SK-MEL-5 (cell line): ENCODE results near the gene TMEM218. TPM values are rescaled to one million over a fixed set of nuclear protein-coding genes. Genes with fewer than 3 reads are reported as not detected.
A peak's percentile ranks its signal among the peaks of the same experiment; 100 is the strongest.

Source experiments
- DNase-seq: peaks from one replicate; pipeline ENCODE4 v3.0.0-alpha.2; 2016; ENCODE audit warnings: low read depth, low spot score
- in situ Hi-C: cut with HindIII; loops from 2 replicates; pipeline ENCODE4 v1.10.0; 2016; ENCODE audit warnings: low sequenced_read_pairs, high pct_unique_total_duplicates, low pct_unique_long_range_greater_than_20kb
- polyA plus RNA-seq, 2 experiments: library from polyadenylated mRNA; depleted of rRNA; stranded (reverse); fragments of >200 nt; gene quantifications; 2 replicates each; pipeline ENCODE4 v1.2.3, GENCODE V29; 2015
- total RNA-seq: library from RNA; depleted of rRNA; stranded (reverse); fragments of >200 nt; shearing (Covaris generic); gene quantifications from 2 replicates; pipeline ENCODE4 v1.2.3, GENCODE V29; 2014; rRNA removed

Gene TMEM218
- 26.9 and 33.8 TPM in 2 replicates for total RNA-seq
- polyA plus RNA-seq (2015; cell fraction: cytosol; rRNA removed), result 22.6 and 22.7 TPM in 2 replicates
- 77.0 and 94.5 TPM in 2 replicates for polyA plus RNA-seq (2015; cell fraction: nucleus; rRNA removed)

DNA sequence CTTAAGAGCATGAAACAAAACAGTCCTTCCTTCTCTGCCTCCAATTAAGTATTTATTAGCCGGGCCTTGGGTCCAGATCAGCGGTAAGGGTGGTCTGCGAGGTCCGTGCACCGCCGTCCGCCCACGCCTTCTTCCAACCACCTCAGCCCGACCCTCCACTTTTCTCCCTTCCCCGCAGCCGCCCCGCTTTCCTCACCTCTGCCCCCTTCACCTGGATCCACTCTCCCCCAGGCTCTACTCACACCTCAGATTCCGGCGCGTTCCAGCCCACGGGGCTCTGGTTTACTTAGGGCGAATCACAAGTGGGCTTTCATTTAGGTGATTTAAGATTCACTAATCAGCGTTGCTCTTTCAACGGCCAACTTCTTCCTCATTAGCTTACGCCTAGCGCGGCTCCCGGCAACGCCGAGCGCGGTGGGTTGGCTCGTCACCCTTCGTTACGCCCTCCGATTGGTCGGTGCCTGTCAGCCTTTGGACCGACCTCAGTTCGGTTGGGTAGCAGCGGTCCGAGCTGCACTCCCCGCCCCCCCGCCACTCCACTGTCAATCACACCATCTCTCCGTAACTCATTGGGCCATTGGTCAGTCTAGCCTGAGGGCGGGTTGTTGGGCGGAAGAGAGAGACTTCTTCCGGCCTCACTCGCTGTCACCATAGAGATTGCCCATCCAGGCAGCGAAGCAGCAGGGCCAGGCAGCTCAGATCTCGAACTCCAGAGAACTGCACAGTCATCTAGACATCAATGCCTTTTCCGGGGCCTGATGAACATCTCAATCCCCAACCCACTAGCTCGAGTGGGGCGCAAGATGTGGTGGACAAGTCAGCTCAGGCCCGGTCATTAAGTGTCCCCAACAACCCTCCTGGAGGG lies at the start of gene TMEM218:
TSS of gene TMEM218 (minus strand) at position 284 of the 865 bp plus-strand sequence. CDS start 9,385 bp downstream, outside the sequence.
- DNase-seq, result peak; percentile 98
- in situ Hi-C loops, result no loop called here

GRCh38 chr11:125157953-125158680 lies 46.7 kb upstream of the TMEM218 start:
- in situ Hi-C loops, result no loop called here
- no peak for DNase-seq

GRCh38 chr11:125157118-125157733 lies 45.8 kb upstream of the TMEM218 start:
- DNase-seq, result no peak
- in situ Hi-C loops, result no loop called here

DNA sequence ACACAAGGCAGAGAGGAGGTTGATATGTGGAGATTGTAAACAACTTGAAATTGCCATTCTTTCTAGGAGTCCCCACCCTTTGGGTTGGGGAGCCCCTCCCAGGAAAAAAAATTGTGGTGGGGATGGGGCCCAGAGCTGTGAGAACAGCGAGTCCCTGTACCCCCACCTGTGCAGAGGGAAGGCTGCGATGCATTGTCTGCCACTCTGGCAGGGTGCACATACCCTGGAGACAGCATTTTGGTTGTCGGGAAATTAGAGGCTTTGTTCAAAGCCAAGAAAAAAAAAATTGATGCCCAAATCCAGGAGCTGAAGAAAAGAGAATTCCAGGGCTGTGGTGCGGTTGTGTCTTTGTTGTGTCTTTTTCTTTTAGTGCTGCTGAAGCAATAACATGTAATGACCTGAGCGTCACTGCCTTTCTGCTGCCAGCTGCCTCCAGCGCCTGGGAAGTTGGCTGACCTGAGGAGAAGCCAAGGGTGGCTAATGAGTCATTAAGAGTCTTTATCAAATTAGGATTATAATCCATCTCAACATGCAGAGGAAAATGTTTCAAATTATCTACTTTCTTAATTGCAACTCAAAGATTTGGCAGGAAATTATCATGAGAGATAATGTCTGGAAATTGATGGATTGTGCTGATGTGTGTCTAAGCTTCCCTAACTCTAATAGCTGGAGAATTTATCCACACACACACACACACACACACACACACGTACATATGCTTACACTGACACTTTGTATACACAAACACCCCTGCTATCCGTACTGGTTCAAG lies 45.1 kb upstream of the TMEM218 start:
- in situ Hi-C loops, result no loop called here
- DNase-seq, result no peak

GRCh38 chr11:125155767-125156166 lies 44.3 kb upstream of the TMEM218 start:
- in situ Hi-C loops, result no loop called here
- DNase-seq, result no peak

GRCh38 chr11:125155100-125155444 lies 43.6 kb upstream of the TMEM218 start:
- in situ Hi-C loops, result no loop called here
- DNase-seq, result no peak

DNA sequence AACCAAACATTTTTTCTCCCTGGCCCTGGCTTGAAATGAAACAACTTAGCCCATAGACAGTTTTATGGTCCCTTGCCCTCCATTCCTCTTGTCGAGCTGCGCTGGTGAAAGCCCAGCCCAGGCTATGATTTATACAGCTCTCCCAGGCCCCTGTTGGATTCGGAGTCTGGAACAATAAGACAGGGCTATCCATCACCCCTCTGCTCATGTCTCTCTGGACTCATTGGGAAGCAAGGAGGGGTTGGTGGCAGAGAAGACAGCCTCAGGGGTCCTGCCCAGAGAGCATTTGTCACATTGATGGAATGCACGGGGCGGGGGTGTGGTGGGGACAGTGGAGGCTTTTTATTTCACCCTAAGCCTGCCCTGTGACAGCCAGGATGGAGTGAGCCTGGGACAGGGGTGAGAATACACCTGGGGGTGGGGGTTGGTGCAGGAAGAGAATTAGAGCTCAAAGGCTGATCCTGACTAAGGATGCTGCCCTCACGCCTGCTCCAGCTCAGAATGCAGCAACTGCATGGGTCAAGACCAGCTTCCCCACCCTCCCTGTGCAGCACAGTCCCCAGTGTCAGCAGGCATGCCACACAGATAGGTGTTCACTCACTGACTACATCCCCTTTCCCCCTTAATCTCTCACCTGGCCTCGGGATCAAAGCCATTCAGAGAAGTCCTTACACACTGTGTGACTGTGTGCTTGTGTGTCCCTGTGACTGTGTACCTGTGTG lies 43.1 kb upstream of the TMEM218 start:
- in situ Hi-C loops, result no loop called here
- DNase-seq, result no peak

DNA sequence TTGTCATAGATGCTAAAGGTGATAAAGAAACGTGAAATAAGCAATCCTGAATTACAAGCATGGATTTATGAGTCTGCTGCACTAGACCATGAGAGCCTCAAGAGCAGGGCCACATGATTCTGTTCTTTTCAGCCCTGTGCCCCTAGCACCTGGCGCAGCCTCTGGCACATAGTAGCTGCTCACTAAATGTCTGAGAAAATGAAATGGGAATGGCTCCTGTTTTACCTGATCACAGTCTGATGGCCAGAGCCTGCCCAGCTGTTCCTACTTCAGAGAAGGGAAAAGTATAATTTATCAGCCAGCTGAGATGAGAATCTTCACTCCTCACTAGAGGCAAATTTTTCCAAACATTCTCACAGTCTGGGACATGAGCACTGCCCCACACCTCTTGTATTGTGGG lies 42.4 kb upstream of the TMEM218 start:
- in situ Hi-C loops, result no loop called here

GRCh38 chr11:125148743-125149142 lies 37.3 kb upstream of the TMEM218 start:
- no peak for DNase-seq
- in situ Hi-C loops, result loop anchor here (10.0 kb wide), 1 partner anchor 194 kb away; the partner anchor contains the start of gene CCDC15

More for the DNA sequence above, 42.4 kb upstream of the TMEM218 start:
- no peak for DNase-seq

GRCh38 chr11:125148011-125148410 lies 36.6 kb upstream of the TMEM218 start:
- DNase-seq, result no peak
- in situ Hi-C loops, result loop anchor here (10.0 kb wide), 1 partner anchor 193 kb away; the partner anchor contains the start of gene CCDC15

GRCh38 chr11:125147280-125147679 lies 35.9 kb upstream of the TMEM218 start:
- in situ Hi-C loops, result loop anchor here (10.0 kb wide), 1 partner anchor 192 kb away; the partner anchor contains the start of gene CCDC15
- DNase-seq, result no peak

- in situ Hi-C loops, result loop anchor here (10.0 kb wide), 1 partner anchor 191 kb away; the partner anchor contains the start of gene CCDC15
- DNase-seq, result no peak
These were observed 34.8 kb upstream of the TMEM218 start for GRCh38 chr11:125146232-125146631.

DNA sequence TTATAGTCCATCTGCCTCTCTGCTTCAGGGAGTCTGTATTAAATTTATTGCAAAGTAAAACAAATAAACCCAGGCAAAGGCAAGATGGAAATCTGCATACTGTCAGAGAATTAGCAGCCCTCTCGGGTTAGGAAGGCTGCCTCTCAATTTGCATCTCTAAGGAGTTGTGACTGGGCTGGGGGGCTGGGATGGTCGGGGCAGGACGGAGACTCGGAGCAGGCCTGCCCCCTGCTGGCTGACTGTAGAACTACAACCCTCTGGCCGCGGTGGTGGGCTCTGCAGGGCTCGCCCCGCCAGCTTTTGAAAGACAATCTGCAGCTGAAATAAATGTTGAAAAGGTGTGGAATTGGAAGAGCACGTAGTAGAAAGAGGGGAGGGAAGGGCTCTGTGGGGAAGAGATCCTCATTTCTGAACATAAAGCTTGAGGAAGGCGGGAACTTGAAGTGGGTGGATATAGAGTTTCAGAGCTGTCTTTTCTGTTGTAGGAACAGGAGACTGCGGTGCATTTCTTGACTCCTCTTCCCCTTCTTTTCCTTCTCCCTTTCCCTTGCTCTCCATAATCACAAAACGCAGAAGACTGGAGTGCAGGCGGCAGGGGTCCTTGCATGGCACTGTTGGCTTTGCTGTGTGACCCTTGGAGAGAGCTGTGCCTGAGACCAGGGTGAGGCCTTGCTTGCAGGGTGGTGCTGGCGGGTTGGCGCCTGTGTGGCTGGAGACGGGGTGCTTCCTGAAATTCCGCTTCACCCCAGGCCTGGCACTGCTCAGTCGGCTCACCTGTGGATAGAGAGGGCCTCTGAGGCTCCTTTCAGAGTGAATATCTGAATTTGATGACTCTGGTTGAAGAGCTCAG lies 30.5 kb upstream of the TMEM218 start:
- in situ Hi-C loops, result loop anchor here (10.0 kb wide), 1 partner anchor 187 kb away; the partner anchor contains the start of gene CCDC15
- peak; percentile 46 for DNase-seq

DNA sequence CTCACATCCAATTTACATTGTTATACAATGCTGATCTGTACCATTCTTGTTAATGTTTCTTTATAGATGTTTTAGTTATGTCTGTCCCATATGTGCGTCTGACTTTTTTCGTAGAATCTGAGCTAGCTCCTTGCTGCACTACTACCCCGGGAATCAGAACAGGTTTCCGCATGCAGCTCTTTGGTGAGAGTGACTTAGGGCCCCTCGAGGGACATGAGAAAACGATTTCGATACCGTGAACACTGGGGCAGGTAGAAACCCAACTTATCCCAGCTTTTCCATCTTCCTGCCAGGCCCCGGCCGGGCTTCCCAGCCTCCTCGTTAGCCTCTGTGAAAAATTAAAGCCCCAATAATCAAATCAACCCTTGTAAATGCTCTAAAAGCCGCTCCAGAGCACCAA lies 29.8 kb upstream of the TMEM218 start:
- DNase-seq, result no peak
- in situ Hi-C loops, result loop anchor here (10.0 kb wide), 1 partner anchor 186 kb away; the partner anchor contains the start of gene CCDC15

GRCh38 chr11:125140233-125140632 lies 28.8 kb upstream of the TMEM218 start:
- in situ Hi-C loops, result loop anchor here (10.0 kb wide), 1 partner anchor 185 kb away; the partner anchor contains the start of gene CCDC15
- DNase-seq, result no peak
